HG03066 (cell line): ENCODE results near the gene VWCE.

Source experiments
- ATAC-seq: cut with Tn5 transposase; IDR thresholded peaks from one replicate; pipeline ENCODE4 v1.9.1; 2021; ENCODE audit warnings: low read depth; ENCODE audit not compliant: unreplicated experiment

Gene VWCE

DNA sequence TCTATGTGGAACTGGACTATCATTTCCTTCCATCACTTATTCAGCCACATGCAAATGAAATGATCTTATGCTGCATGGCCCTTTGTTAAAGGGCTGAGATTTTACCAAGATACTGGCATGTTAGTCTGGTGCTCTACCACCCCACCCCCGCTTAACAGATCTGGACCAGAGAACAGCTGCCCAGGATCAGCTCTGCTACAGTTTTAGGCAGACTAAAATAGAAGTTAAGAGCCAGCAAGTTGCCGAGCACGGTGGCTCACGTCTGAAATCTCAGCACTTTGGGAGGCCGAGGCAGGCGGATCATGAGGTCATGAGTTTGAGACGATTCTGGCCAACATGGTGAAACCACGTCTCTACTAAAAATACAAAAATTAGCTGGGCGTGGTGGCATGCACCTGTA lies 33.2 kb upstream of the VWCE start:
- ATAC-seq = no peak

DNA sequence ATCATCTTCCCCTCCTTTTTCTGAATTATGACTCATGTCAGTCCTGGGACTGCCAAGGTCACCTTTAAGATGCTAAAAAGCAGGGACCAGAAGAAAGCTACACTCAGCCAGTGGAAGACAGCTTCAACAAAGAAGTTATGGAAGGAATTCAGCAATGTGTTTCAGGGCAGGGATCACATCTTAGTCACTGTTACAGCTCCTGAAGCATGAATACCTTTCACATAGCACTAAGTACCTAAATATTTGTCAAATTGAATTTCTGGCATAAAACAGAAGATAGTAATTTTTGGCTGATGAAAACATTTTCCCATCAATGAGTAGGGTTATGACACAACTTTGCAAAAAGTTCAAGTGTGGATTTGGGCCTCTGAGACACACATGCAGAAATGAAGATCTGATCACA lies 32.6 kb upstream of the VWCE start:
- ATAC-seq = no peak

DNA sequence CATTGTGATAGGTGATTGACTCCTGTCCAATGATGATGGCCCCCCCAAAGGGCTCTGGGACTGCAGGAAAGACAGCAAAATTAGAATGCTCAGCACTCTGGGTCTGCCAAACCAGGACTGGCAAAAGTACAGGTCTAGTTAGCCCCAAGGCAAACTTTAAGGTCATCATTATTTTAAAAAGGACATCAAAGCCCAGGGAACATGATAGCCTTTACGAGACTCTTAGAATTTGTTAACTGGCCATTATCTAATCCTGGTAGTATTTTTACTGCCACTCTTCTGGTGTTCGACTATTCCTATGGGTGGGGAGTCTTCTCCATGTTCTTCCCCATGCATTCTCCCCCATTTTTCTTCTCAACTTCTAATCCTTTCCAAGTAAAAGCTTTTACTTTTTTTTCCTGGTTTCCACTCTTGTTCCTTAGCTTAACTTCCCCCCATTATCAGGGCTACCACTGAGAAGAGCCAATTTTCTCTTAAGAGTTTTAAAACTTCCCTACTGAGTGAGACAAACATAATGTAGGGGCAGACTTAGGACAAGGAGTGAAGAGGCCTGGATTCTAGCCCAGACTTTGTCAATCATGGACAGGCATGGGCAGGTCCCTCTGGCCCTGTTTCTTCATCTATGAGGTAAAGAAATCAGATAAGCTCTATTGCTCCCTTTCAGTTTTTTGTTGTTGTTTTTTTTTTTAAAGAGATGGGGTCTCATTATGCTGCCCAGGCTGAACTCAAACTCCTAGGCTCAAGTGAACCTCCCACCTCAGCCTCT lies 30.7 kb upstream of the VWCE start:
- no peak for ATAC-seq

GRCh38 chr11:61315260-61315659 lies 20.1 kb upstream of the VWCE start:
- no peak for ATAC-seq

DNA sequence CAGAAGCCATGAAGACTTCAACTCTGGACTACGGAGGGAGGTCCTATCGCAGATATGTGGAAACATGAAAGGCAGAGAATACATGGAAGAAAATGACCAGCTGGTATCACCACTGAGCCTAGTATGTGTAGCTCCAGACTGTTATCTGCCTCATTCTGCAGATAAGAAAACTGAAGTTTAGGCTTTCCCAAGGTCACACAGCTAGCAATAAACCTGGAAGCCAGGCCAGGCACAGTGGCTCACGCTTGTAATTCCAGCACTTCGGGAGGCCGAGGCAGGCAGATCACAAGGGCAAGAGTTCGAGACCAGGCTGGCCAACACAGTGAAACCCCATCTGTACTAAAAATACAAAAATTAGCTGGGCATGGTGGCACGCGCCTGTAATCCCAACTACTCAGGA lies 15.6 kb upstream of the VWCE start:
- ATAC-seq = no peak

DNA sequence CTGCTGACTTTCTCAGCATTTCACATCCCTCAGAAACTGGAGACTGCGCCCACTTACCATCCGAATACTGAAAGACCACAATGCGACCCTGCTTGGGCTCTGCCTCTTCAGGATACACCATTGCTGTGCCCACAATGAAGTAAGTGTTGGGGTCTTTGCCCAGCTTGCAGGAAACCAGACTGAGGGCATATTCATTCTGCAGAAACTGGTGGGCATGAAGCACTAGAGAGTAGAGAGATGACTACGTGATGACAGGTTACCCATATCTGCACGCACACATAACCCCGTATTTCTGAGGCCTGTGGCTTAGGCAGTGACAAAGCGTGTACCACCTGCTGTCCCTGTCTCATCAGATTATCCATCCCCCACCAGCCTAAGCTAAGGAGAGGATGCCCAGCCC lies 14.6 kb upstream of the VWCE start:
- ATAC-seq = no peak

- no peak for ATAC-seq
Measured at GRCh38 chr11:61309141-61309540, 14.0 kb upstream of the VWCE start.

GRCh38 chr11:61307354-61307753 lies 12.2 kb upstream of the VWCE start:
- ATAC-seq = no peak

GRCh38 chr11:61306221-61306620 lies 11.1 kb upstream of the VWCE start:
- ATAC-seq = no peak

DNA sequence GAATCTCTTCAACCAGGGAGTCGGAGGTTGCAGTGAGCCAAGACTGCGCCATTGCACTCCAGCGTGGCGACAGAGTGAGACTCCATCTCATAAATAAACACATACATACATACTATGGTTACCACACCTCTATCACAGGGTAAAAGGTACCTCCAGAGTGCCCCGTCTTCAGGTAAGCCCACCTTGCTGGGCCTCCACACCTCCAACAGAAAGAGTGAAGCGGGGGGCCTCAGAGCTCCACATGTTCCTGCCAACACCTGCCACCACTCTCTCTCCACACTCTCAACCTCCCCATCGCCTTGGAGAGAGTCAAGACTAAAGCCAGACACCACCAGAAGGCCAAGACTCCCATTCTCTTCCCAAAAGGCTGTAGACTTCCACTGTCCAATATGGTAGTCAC lies 10.3 kb upstream of the VWCE start:
- ATAC-seq = no peak

DNA sequence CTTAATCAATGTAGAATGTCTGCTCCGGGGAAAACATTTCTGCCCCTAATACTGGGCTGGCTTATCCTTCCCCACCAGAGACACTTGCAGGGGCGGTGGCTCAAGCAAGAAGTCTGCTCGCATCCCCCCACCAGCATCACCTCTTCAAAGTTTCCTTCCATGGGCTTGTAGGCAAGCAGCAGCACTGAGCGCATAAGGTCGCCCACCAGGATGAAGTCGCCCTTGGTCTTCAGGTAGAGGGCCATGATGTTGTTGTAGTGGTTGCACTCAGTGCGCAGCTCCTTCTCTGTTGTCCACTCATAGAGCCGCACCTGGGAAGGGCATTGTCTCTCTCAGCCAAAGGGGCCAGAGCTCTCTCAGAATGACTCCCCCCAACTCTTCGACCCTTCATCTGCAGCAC lies 8.6 kb upstream of the VWCE start:
- ATAC-seq = no peak

DNA sequence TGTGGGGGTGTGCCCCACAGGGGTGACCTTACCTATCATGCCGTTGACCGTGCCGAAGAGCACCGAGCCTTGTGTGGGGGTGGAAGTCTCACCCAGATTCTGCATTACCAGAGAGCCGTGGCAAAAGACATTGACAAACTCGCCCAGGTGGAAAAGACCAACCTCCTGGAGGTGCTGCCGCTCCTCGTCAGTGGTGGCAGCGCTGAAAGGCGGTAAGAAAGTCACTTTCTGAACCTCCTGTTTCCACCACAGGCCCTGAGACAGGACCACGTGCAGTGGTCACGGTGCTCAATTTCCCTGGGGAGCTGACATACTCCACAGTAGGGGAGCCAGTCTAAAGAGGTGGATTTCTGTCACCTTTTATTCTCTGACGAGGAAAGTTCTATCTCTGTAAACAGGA lies 7.4 kb upstream of the VWCE start:
- ATAC-seq = no peak

DNA sequence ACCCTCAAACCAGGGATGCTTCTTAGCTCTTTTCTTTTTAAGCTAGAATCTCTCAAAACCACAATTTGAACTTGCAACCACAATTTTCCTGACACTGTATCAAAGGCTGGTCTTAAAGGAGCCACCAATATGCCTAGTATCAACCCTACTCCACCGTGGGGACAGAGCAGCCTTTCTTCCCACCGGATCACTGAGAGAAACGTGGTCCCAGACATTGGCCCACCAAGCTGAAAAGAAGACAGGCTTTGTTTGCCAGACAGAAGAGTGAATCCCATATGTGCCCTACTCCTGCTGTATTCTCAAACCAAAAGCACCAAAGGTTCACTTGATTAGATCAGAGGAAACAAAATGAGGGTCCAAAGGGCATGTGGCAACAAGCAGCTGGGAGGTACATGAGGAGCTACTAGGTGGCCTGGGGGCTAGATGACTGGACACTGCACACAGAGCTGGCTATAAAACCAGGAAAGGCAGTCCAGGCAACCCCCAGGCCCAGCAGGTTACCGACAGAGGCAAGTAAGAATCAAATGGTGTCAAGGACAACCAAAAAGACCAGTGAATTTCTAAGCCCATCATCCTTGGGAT lies 3.6 kb upstream of the VWCE start:
- no peak for ATAC-seq

GRCh38 chr11:61297746-61298145 lies 2.6 kb upstream of the VWCE start:
- no peak for ATAC-seq

- ATAC-seq = no peak
Measured at GRCh38 chr11:61297341-61297740, 2.2 kb upstream of the VWCE start.

- no peak for ATAC-seq
Measured at GRCh38 chr11:61295596-61295926, 445 bp upstream of the VWCE start.

DNA sequence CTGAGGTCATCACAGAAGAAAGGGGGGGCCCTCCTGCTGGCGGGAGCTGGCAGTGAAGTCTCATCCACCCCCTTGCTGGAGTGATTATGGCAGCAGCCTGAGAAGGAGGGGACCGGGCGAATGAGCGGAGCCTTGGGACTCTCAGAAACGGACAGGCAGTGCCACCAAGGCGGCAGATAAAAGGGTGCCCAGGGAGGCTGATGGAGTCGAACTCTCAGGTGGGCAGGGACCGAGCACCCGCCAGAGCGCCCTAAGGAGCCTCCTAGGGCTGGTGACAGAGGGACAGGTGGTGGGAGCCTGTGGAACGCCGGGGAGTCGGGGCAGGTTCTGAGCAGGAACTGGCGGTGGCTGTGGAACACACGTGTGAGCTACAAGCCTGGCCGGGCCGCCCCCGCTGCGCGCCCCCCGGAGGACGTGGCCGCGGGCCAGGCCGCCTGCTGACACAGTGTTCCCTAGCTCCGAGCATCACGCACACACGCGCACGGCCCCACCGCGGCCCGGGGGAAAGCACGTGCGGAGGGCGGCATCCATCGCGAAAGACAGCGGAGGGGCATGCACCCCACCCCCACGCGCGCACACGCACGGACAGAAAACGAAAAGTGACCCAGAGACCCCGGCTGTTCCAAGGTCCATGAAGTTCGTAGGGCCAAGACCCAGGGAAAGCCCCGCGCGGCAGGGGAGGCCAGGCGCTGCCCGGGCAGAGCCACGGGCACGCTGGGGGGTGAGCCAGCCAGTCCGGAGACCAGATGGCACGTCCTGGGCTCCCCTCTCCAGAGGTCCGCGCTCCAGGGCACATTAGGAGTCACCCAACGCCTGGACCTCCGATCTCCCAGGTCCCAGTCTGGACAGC lies 1.0 kb downstream of the VWCE start:
- peak; percentile 39 for ATAC-seq

- ATAC-seq = no peak
Measured at GRCh38 chr11:61292356-61292755, 2.8 kb downstream of the VWCE start.

GRCh38 chr11:61290905-61291690 lies 4.0 kb downstream of the VWCE start:
- no peak for ATAC-seq

DNA sequence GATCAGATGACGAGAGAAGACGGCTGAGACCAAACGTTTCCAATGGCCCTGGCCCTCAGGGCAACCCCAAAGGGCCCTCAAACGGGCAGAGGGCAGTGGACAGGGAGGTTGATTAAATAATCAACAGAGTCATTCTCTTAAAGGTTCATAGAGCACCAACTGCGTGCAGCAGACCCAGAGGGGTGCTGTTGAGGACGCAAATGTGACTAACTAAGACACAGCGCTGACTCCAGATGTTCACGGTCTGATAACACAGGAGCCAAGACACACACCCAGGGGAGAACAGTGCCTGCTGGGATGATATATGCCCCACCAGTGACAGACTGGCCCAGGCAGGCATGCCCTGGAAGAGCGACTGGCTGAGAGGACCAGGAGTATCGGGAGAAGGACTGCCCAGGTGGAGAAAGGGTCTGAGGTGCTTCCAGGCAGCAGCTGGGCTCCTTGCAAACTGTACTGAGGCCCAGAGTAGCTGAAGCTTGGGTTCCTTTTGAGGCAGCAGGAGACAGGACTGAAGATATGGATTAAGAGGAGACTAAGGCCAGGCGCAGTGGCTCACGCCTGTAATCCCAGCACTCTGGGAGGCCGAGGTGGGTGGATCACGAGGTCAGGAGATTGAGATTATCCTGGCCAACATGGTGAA lies 7.7 kb downstream of the VWCE start:
- ATAC-seq = no peak

- ATAC-seq = no peak
Measured at GRCh38 chr11:61283613-61284012, 11.5 kb downstream of the VWCE start.
